Subcutaneous adipose tissue (tissue), 4 donors: ENCODE measurements around the gene OR2J1. TPM values are rescaled to one million over a fixed set of nuclear protein-coding genes. Genes with fewer than 3 reads are reported as not detected.

ENCODE experiments used
- CTCF ChIP-seq: fragments of 450-650 bp; IDR thresholded peaks from one replicate; pipeline ENCODE4 v1.5.1; 2016; ENCODE audit warnings: low read depth, mild to moderate bottlenecking, control low read depth, antibody characterized with exemption, moderate library complexity
- total RNA-seq, 4 donors: library from RNA; depleted of rRNA; stranded (reverse); fragments of >200 nt; gene quantifications; one replicate each; pipeline ENCODE4 v1.1.0, GENCODE V29; 2016

The OR2J1 gene
- total RNA-seq: not detected

GRCh38 chr6:29099190-29099589 is at the start of gene OR2J1:
TSS of gene OR2J1 (plus strand) at chr6:29099490. CDS start at chr6:29100943, 1,453 bp downstream.
- TF ChIP-seq CTCF: no peak

GRCh38 chr6:29051680-29052079 is 47.6 kb upstream of the OR2J1 start:
- no peak for TF ChIP-seq CTCF

GRCh38 chr6:29071831-29072723 is 27.2 kb upstream of the OR2J1 start:
- no peak for TF ChIP-seq CTCF

- TF ChIP-seq CTCF: no peak
Observed at GRCh38 chr6:29079203-29079602, 20.1 kb upstream of the OR2J1 start.

- TF ChIP-seq CTCF: no peak
Observed at GRCh38 chr6:29081312-29081711, 18.0 kb upstream of the OR2J1 start.

- TF ChIP-seq CTCF: no peak
Observed at GRCh38 chr6:29082457-29082856, 16.8 kb upstream of the OR2J1 start.

GRCh38 chr6:29087213-29087612 is 12.1 kb upstream of the OR2J1 start, which contains the start of gene OR2B3:
TSS of gene OR2B3 (minus strand) at chr6:29087313. CDS start at chr6:29087248, 65 bp downstream.
- no peak for TF ChIP-seq CTCF
